Small intestine (tissue), 7 donors: ENCODE data around the gene SEPTIN11. TPM values are rescaled to one million over a fixed set of nuclear protein-coding genes. Genes with fewer than 3 reads are reported as not detected.
"Not testable (repeated sequence)": the region's sequence is repeated elsewhere in the genome, so short reads cannot be mapped to it uniquely, and the experiment has no call there.

Experiments
- DNase-seq, 2 donors: peaks; one replicate each; pipeline versions ENCODE4 v3.0.0 to v3.0.0-alpha.2; 2013
- FAIRE-seq: peaks from 2 replicates; lab custom pipeline; 2012; peaks lifted over from hg19 to GRCh38; lab: Jason Lieb, UNC
- H3K27ac ChIP-seq, 3 donors: one replicate each; pipeline ENCODE4 v1.5.1; 2013; ENCODE audit warnings: low read length in 2 of 3, mild to moderate bottlenecking in 2 of 3, control low read depth in 1 of 3, inconsistent platforms in 1 of 3, low read depth in 1 of 3, moderate library complexity in 1 of 3
- H3K27me3 ChIP-seq, 3 donors: one replicate each; pipeline ENCODE4 v1.6.1; 2013; ENCODE audit warnings: low read length in 3 of 3, inconsistent platforms in 1 of 3; ENCODE audit not compliant: control insufficient read depth in 3 of 3, insufficient read depth in 3 of 3
- H3K36me3 ChIP-seq, 3 donors: one replicate each; pipeline ENCODE4 v1.6.1; 2013; ENCODE audit warnings: low read length in 3 of 3, inconsistent platforms in 1 of 3, low read depth in 1 of 3, mild to moderate bottlenecking in 1 of 3, moderate library complexity in 1 of 3; ENCODE audit not compliant: control insufficient read depth in 3 of 3, insufficient read depth in 2 of 3
- H3K4me1 ChIP-seq, 3 donors: one replicate each; pipeline ENCODE4 v1.6.1; 2013; ENCODE audit warnings: low read length in 2 of 3, inconsistent platforms in 1 of 3, low read depth in 1 of 3, mild to moderate bottlenecking in 1 of 3, moderate library complexity in 1 of 3; ENCODE audit not compliant: control insufficient read depth in 3 of 3, insufficient read depth in 2 of 3
- H3K4me3 ChIP-seq, 3 donors: one replicate each; pipeline ENCODE4 v1.5.1; 2013; ENCODE audit warnings: low read length in 3 of 3, control low read depth in 1 of 3, inconsistent platforms in 1 of 3, low read depth in 1 of 3, mild to moderate bottlenecking in 1 of 3, moderate library complexity in 1 of 3
- H3K9me3 ChIP-seq, 2 donors: one replicate each; pipeline ENCODE4 v1.6.1; 2013; ENCODE audit warnings: low read depth in 1 of 2, low read length in 1 of 2; ENCODE audit not compliant: control insufficient read depth in 2 of 2, insufficient read depth in 1 of 2
- WGBS, 3 donors: extraction: QIAGEN DNeasy Blood & Tissue Kit; methylation state at CpG; one replicate each; pipeline ENCODE4 v1.1.7; 2013; 5-methylcytosine and 5-hydroxymethylcytosine counted together
- polyA plus RNA-seq, 4 donors: library from polyadenylated mRNA; stranded (reverse) in 3 of 4; unstranded in 1 of 4; fragments of 200-250 nt in 3 of 4; fragments of 120-200 nt in 1 of 4; gene quantifications; one replicate each; pipeline versions ENCODE4 v1.2.1 to v1.2.3, GENCODE V29; 2013
- donor health status: healthy with polysubstance abuse.
- donor health status: control.
- donor health status: control.
- donor health status: Bipolar disorder and iron deficiency.
- donor health status: healthy.

SEPTIN11 gene
- polyA plus RNA-seq, 4 donors, result 19.0 to 56.0 (median 27.1) TPM

GRCh38 chr4:76963927-76964326, 14.4 kb downstream of the SEPTIN11 start:
- H3K4me3 ChIP-seq, H3K27me3 ChIP-seq, H3K36me3 ChIP-seq, FAIRE-seq, DNase-seq, H3K27ac ChIP-seq, H3K9me3 ChIP-seq: not testable (repeated sequence)
- 96 to 100% (median 100%) methylated on average over 1 of the region's 1 CpG for WGBS, 3 donors
- peaks cover 2 to 14% (median 4%) of the 10 kb centered on the region in 3 donors for H3K4me1 ChIP-seq

- Histone ChIP-seq H3K4me3 (no peak overlapping the region), H3K27me3 (no peaks in the 10 kb centered on the region), H3K27ac (no peak overlapping the region), H3K36me3 (no peaks in the 10 kb centered on the region), H3K9me3 (no peaks in the 10 kb centered on the region), H3K4me1 (peaks cover 2 to 14% (median 4%) of the 10 kb centered on the region in 3 donors)
- 41 to 50% (median 48%) methylated on average over 1 of the region's 1 CpG for WGBS, 3 donors
- DNase-seq (no peak), FAIRE-seq (no peak)
These were observed 15.2 kb downstream of the SEPTIN11 start for GRCh38 chr4:76964769-76965168.

- FAIRE-seq (no peak), DNase-seq (no peak)
- Histone ChIP-seq H3K4me1 (peaks cover 2% of the 10 kb centered on the region in 3 donors), H3K27me3 (no peaks in the 10 kb centered on the region), H3K27ac (no peak overlapping the region), H3K9me3 (no peaks in the 10 kb centered on the region), H3K36me3 (no peaks in the 10 kb centered on the region), H3K4me3 (no peak overlapping the region)
- WGBS, 3 donors, result 95 to 97% (median 95%) methylated on average over 2 of the region's 2 CpGs
These were observed 16.5 kb downstream of the SEPTIN11 start for GRCh38 chr4:76965866-76966579.

DNA sequence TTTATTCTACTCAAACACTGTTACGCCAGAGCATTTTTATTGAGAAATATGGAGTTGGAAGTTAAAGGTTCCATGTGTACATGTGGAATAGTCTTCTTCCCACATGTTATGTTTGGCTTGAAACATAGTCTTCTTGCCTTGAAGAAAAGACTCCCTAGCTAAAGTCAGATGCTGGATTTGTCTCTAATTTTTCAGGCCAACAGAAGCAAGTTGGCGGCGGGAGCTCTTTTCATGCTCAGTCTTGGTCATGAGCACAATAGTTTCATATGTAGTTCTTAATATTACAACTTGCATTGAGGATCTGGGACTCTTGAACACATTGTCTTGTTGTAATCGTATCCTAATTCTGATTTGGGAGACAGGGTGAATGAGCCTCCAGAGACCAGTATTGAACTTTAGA, 19.4 kb downstream of the SEPTIN11 start:
- H3K36me3 ChIP-seq, result peaks cover 0 to 4% (median 0%) of the 10 kb centered on the region in 3 donors
- FAIRE-seq, result no peak
- H3K4me3 ChIP-seq, result no peak overlapping the region
- H3K27me3 ChIP-seq, result no peaks in the 10 kb centered on the region
- no peaks in the 10 kb centered on the region for H3K9me3 ChIP-seq
- WGBS, 3 donors, result 92 to 96% (median 96%) methylated on average over 4 of the region's 4 CpGs
- H3K27ac ChIP-seq, result no peak overlapping the region
- no peak for DNase-seq
- H3K4me1 ChIP-seq, result no peaks in the 10 kb centered on the region

GRCh38 chr4:76969495-76969894, 19.9 kb downstream of the SEPTIN11 start:
- FAIRE-seq, result no peak
- Histone ChIP-seq H3K4me3 (no peak overlapping the region), H3K9me3 (no peaks in the 10 kb centered on the region), H3K36me3 (peaks cover 0 to 4% (median 0%) of the 10 kb centered on the region in 3 donors), H3K27ac (no peak overlapping the region), H3K27me3 (no peaks in the 10 kb centered on the region), H3K4me1 (no peaks in the 10 kb centered on the region)
- 33 to 71% (median 56%) methylated on average over 3 of the region's 3 CpGs for WGBS, 3 donors
- no peak for DNase-seq

- Histone ChIP-seq H3K4me1 (no peaks in the 10 kb centered on the region), H3K27me3 (no peaks in the 10 kb centered on the region), H3K36me3 (peaks cover 0 to 7% (median 0%) of the 10 kb centered on the region in 3 donors), H3K4me3 (no peak overlapping the region), H3K27ac (no peak overlapping the region), H3K9me3 (no peaks in the 10 kb centered on the region)
- DNase-seq (no peak), FAIRE-seq (no peak)
- 88 to 93% (median 91%) methylated on average over 5 of the region's 5 CpGs for WGBS, 3 donors
These were observed 20.5 kb downstream of the SEPTIN11 start for GRCh38 chr4:76969941-76970529.

DNA sequence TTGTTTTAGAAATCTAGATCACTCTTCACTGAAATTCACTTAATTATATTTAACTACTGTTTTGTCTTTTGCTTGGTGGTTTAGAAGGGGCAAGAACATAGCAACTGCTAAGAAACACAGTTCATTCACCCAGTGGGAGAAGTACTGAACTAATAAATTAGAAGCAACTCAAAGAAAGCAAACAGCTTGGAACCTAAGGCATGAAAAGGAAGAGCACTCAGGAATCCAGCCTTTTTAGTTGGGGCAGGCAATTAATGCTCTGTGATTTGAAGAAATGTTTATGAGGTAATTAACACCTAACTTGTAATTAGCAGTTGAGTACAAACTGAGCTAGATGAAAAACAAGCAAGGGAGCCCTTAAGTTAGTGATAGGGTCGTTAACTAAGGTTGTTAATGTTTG, 22.8 kb downstream of the SEPTIN11 start:
- 77 to 87% (median 80%) methylated on average over 1 of the region's 1 CpG for WGBS, 3 donors
- no peaks in the 10 kb centered on the region for H3K27me3 ChIP-seq
- FAIRE-seq, result no peak
- no peak overlapping the region for H3K27ac ChIP-seq
- no peaks in the 10 kb centered on the region for H3K9me3 ChIP-seq
- H3K36me3 ChIP-seq, result peaks cover 0 to 7% (median 0%) of the 10 kb centered on the region in 3 donors
- H3K4me3 ChIP-seq, result no peak overlapping the region
- H3K4me1 ChIP-seq, result no peaks in the 10 kb centered on the region
- DNase-seq, result no peak

GRCh38 chr4:76974150-76974549, 24.6 kb downstream of the SEPTIN11 start:
- Histone ChIP-seq H3K4me1 (no peaks in the 10 kb centered on the region), H3K9me3 (no peaks in the 10 kb centered on the region), H3K4me3 (no peak overlapping the region), H3K36me3 (peaks cover 0 to 9% (median 0%) of the 10 kb centered on the region in 3 donors), H3K27ac (no peak overlapping the region), H3K27me3 (no peaks in the 10 kb centered on the region)
- DNase-seq (no peak), FAIRE-seq (no peak)
- WGBS, 3 donors, result 88 to 97% (median 93%) methylated on average over 2 of the region's 2 CpGs
